Anterior cingulate cortex (tissue), 58 donors: ENCODE results near the gene DOK3.

Experiments used
- DNase-seq, 58 donors: peaks; one replicate each; lab custom pipeline; 2025; lab: John Stamatoyannopoulos, UW

DOK3 gene

DNA sequence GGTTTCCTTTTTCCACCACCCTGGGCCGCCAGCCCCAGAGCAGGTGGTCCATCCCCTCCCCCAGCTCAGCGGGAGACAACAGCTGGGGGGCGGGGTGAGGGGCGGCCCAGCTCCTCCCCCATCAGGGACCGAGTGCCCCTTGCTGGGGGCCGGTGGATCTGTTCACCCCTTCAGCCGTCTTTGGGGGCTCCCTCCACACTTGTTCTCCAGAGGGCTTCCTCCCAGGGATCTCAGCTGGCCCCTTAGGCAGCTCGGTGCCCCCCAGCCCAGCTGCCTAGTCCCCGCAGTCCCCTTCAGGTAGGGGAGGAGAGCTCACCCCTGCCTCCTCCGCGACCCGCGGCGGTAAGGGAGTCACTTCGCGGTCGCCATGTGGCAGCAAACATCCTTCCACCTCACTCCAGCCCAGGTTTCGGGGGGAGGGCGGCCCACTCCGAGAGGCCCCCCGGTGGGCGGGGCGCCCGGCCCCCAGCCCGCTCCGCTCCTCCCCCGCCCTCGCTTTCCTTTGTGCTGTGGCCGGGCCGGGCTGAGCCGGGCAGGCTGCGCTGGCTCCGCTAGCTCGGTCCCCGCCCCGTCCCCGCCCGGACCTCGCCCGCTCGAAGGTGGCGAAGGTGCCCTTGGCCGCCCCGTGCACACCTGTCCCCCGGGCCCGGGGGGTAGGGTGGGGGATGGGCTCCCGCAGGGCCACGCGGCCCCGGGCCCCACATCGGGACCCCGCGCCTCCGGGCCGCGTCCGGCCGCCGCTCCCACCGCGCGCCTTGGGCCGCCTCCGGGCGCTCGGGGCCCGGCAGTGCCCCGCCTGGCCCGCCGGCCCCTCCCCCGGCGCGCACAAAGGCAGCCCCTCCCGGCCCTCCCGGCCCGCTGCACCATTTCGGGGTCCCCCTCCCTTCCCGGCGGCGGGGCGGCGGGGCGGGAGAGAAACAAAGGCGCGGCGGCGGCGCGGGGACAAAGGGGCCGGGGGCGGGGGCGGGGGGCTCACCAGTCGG is 36.9 kb downstream of the DOK3 start:
- no peak for DNase-seq

DNA sequence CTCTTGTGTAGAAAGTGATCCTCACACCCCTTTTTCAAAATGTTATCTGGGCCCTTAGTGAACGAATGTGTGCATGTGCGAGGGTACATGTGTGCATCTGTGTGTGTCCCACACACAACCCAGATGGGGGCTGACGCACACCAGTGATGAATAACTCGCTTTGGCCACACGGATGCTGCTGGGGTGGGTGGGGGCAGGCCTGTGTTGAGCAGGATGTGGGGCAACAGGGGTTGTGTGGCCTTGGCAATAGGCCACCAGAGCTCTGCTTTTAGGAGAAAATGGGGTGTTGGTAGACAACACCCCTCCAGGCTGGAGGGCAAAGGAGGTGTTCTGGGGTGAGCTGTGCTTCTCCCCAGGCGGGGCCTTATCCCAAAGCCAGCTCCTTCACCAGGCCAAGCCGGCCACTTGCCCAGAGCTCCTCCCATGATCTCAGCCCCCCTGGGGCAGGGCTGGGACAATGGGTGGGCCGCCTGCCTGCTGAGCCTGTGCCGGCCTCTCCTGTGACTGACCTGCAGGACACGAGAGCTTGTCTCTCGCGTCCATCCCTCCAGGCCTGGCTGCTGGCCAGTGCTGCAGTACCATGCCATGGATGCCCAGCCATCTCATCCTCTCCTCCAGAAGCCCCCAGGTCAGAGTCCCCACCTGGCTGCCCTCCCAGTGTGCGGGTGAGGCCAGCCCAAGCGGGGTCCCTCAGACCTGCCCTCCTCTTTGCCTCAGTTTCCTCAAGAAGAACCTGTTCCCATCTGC is 37.8 kb downstream of the DOK3 start:
- no peak for DNase-seq

DNA sequence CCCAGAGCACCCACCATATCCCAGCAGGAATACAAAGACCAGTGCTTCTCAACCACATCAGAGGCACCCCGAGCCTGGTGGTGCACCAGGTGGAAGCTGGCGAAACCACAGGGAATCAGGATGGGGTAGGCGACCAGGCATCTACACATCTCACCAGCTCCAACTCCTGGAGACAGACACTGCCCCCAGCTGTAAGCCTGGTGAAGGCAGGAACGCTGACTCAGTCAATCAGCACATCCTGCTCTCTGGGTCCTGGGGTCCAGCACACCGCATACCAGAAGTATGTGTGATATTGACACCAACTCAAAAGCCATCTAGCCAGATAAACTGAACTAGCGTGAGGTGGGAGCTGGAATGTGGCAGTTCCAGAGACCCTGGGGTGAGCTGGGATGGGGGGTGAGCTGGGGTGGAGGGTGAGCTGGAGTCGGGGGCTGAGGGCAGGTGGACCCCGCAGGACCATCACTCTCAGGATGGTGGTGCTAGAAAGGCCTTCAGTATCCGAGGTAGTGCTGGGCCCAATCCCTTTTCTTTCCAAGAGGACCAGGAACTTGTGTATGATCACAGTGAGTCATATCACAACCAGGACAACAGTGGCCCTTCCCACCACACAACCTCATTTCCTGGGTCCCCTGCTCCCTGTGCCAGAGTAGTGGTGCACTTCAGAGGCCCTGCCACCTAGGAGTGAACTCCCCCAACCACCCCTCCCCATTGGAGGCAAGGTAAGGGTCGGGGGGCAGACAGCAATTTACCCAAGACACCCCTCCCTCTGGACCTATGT is 38.7 kb downstream of the DOK3 start:
- DNase-seq, result no peak

DNA sequence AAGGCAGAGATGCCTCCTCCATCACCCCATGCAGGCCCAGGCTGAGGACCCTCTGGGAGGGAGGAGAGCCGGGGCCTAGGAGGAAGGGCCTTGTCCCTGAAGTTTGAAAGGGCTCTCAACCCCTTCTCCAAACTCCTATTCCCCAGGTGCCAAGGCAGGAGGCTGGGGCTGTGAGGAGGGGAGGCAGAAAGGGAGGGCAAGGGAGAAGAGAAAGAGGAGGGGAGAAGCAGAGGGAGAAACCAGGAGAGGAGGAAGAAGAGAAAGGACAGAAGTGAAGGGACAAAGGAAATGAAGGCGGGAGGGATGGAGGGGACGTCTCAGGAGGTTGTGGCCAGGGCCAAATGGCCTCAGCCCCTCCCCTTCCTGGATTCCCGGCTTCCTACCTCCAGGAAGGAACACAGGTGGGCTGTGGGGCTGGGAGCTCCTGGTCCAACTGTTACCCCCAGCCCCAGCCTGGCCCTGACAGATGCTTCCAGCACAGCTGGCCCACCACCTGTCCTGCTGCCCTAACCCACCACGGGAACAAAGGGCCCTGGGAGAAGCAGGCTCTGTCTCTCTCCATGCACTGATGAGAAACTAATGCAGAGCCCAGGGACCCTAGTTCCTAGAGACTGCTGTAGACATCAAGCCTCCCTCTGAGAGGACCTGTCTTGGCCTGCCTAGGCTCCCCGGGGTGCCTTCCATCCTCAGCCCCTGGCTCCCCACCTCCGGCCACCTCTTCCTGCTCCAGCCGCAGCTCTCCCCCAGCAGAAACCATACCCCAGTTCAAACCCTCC is 39.7 kb downstream of the DOK3 start:
- DNase-seq, result no peak

DNA sequence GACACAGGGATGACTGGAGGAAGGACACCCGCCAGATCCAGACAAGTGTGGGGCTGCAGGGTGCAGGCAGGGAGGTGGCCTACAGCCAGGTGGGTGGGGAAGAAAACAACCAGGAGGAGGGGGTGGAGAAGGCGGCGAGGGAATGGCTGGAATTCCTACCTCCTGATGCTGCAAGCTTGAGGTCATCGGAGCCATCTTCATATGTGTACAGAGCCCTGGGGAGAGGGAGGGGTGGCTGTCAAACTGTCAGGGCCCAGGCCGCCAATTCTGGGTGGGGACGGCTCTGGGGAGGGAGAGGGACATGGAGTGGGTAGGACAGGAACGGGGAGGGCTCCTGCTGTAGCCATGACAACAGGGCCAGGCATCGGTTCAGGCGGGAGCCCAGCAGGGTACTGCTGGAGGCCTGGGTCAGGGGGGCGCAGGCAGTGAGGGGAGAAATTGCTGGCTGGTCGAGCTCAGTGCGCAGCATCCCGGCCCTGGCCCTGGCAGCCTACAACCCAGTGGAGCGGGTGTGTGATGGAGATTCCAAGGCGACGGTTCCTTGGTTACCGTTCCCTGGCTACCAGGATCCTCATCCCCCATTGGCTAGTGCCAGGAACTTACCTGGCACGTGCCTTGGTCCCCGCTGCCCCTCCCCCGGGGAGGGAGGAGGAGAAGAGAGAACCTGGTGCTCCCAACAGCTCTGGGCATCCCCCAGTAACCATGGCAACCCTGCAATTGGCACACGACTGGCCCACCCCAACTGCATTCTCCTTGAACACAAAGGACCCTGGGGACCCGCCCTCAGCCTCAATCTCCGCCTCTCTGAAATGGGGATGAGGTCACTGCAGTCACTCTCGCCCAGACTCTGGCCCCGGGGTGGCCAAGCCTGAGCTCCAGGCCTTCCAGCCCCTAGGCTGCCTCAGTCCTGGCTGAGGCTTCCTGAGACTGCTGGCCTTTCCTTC is 40.7 kb downstream of the DOK3 start:
- peak in 50 of 58 donors; percentile 14 to 90 (median 58) for DNase-seq

DNA sequence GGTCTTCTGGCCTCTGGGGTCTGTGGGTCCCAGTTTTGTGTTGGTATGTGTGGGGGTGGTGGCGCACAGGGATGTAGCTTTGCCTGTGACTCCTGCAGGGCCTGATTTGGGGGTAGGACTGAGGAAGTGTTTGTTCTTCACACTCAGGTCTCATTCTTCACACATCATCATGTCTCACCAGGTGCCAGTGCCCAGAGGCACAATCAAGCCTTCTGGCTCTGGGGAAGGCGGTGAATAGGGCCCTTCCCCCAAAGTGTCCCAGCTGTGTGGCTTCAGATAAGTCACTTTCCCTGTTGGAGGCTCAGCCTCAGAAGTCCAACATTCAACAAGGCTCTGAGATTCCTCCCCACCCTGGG is 41.3 kb downstream of the DOK3 start:
- DNase-seq, result peak in 1 of 58 donors; percentile 33

DNA sequence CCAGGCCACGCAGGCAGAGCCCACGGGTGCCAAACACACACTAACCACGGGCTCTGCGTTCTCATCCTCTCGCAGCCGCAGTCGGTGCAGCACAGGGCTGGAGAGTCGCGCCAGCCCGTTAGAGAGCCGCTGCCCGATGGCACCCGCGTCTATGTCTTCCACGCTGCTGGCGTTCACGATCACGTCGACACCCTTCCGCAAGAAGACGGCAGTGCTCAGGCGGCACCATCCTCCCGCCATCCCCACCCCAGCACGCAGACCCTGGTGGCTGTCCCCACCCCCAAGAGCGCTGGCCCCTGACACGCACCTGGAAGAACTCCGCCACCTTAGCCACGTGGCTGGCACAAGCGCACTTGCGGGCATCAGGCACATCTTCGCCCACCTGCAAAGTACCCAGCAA is 42.2 kb downstream of the DOK3 start:
- DNase-seq, result no peak

DNA sequence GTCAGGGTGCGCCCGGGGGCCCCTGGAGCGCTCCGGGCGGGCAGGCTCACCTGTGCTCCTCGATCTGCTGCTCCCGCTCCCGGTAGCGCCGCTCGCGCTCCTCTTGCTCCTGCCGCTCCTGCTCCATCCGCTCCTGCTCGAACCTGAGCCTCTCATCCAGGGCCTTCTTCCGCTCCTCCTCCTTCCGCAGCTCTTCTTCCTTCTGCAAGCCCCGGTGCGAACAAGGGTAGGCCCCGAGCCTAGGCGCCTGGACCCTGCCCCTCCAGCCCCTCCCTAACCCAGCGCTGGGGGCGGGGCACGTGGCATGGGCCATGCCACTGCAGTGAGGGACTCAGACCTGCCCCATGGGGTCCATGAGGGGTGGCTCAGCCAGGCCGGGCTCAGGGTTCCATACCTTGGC is 42.8 kb downstream of the DOK3 start:
- DNase-seq, result no peak

DNA sequence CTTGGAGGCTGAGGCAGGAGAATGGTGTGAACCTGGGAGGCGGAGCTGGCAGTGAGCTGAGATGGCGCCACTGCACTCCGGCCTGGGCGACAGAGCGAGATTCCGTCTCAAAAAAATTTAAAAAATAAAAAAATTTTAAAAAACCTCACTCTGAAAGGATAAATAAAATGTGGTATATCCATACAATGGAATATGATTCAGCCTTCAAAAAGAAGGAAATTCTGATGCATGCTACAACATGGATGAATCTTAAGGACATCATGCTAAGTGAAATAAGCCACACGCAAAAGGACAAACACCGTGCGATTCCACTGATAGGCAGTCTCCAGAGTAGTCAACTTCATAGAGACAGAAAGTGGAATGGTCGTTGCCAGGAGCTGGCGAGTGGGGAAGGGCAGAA is 44.6 kb downstream of the DOK3 start:
- DNase-seq, result no peak

DNA sequence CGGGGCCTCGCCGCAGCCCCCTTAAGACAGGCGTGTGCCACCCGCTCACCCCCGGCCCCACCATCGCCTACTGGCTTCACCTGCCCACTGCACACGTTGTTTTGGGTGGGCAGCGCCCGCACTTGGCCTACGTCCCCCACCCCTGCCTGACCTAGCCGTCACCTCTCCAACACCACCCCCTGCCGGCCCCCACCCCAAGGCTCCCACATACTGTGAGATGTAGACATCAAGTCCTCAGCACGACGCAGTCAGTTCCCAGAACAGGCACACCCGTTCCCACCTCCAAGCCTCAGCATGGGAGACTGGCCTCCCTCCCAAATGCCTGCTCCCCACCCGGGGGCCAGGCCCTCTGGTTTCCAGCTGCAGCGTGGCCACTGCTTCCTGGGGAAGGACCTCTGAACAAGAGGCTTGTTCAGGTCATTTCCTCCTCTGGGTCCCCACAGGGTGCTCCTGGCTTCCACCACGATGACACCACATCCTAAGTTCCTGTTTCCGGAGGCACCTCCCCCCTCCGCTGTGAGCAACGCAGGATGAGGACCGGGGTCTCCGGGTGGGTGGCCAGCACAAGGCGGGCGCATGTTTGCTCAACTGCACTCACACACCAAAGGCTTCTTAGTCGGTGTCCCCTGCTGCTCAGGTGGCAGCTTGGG is 47.5 kb downstream of the DOK3 start:
- DNase-seq, result no peak

DNA sequence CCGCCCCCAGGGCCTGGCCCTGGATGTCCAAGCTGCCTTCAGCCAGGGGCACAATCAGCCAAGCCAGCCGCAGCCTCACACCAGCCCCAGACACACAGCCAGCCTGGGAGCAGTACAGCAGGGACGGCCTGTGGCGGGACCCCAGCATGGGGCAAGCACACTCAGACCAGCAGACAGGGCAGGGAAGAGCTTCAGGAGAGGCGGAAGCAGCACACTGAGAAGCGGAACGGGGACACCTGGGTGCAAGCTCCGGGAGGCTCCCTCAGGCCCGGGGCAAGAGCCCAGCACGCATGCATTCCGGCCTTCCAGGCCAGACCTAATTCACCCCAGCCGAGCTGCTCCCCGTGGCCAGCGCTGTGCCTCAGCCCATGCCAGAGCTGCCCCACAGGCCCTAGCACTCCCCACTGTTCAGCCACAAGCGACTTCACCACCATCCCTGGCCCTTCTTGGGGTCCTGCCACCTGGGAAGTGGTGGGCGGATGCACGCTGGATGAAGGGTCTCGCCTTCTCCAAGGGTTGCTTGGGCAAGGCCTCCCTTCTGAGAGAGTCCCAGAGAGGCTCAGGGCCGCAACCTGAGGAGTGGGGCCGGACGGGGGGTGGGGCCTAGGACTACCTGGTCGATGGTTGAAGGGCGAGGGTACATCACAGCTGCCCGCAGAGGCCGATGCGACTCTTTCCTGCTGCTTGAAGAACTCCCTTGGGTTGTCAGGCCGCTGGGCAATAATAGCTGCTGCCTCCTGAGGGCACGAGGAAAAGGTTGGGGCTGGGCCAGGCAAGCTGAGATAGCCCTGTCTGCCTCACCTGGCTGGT is 49.6 kb downstream of the DOK3 start:
- DNase-seq, result no peak

DNA sequence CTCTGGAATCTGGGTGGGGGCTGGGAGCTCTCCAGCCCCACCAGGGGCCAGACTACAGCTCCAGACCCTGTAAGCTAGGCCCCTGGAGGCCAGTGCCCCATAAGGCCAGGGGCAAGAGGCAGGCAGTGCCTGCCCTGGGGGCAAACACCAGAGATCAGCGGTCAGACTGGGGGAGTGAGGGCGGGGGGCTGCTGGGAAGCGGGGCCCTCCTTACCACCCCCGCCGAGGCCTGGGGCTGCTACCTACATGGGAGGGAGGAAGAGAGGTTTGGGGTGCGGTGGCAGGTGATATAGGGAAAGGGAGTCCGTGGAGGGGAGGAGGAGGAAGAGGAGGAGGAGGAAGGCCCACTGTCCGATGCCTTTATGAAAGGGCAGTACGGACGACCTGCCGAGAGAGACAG is 50.3 kb downstream of the DOK3 start:
- DNase-seq, result no peak

DNA sequence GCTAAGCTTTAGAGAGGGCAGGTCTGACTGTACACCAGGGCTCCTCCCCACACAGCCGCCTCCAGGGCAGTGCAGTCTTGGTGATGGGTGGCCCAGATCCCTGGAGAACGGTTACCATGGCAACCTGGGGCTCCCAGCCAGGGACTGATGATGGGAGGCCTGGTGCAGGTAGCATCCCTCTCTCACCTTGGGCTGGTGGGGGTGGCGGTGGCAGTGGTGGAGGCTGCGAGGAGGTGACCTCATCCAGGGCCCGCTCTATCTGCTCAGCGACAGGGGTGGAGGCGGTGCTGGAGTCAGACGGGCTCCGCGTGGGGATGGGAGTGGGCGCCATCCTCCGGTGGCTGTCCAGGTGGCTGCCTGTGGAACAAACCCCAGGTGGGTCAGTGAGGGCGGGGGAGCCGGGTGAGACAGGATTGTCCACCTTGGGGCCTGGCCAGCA is 50.7 kb downstream of the DOK3 start:
- peak in 23 of 58 donors; percentile 17 to 72 (median 38) for DNase-seq

DNA sequence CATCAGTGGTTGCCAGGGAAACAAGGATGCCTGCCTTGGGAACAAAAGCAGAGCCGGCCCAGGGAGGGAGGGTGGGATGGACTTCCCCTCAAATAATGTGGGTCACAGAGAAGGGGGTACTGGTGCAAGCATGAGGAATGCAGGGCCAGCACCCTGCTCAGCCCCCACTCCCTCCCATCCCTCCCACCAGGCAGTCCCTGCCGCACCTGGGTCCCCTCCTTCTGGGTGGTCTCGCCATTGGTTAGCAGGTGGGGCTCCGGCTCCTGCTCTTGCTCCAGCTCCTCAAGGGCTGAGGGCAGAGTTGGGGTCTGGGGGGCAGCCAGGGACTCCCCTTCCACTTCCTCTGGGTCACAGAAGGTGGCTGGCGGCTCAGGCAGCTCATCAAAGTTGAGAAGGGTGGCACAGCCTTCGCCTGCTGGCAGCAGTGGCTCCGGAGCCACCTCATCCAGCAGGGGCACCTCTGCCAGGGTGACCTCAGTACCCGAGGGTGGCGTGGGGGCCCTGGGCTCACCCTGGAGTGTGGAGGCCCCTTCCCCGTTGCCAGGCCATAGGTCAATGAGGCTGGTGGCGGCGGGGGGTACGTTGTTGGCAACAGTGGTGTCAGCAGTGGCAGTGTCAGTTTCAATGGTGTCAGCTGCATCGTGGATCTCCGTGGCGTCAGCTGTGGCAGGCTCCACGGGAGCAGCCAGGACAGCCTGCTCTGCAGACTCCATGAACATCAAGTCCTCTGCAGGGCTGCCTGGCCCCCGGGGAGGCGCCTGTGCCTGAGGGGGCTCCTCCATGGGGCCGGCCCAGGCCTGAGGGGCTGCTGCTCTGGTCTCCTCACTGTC is 51.6 kb downstream of the DOK3 start:
- DNase-seq, result peak in 1 of 58 donors; percentile 32

DNA sequence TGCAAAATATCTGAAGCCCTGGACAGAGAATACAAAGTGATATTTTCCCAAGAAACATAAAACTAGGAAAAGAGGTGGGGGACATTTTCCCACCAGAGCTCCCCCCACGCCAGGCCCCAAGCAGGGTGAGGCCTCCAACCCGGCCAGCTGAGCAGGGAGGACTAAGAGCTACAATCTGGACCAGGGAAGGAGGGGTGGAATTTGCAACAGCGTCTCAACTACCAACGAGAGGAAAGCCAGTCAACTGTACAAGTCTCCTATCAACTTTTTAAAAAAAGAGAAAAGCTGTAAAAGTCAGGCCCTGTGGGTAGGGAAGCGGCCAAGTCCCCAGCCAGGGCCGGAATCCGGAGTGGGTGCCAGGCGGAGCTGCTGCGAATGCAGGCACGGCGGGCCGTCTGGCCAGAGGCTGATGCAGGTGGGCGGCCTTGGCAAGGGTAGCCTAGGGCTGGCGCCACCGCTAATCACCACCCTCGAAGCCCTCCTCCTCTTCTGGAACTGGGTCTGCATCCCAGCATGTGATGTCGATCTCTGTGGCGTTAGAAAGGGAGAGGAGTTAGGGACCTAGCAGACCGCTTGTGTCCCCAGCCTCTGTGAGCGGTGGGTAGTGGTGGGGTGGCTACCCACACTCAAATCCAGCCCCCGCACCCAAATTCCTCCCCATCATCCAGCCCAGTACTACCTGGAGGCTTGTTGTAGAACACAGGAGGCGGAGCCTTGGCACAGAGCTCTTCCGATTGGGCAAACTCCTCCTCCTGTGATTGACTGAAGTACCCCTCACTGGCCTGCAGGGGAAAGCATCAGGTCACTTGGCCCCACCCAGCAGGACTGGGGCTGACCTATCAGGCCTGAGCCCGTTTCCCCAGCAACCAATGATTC is 52.4 kb downstream of the DOK3 start:
- DNase-seq, result peak in 55 of 58 donors; percentile 23 to 95 (median 79)

DNA sequence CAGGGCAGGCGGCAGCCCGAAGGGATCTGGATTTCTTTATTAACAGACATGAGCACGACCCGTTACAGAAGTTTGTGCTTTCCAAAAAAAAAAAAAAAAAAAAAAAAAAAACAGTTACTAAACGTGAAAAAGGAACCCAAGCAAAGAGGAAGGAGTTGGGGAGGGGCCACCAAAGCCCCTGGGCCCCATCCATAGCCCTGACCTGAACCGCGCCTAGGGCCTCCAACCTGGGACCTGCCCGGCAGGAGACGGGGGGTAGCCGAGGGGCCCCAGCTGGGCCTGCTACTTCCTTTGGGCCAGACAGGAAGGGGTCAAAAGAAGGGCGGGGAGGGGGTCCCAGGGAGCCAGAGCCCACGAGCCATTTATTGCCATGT is 53.0 kb downstream of the DOK3 start:
- DNase-seq, result no peak
